NK-92 (cell line): ENCODE data around the gene TRAF3IP1.
"Not testable (repeated sequence)": the region's sequence is repeated elsewhere in the genome, so short reads cannot be mapped to it uniquely, and the experiment has no call there.

ENCODE experiments used
- DNase-seq: peaks from one replicate; lab custom pipeline; 2025; ENCODE audit not compliant: unreplicated experiment; lab: John Stamatoyannopoulos, UW

Gene TRAF3IP1

GRCh38 chr2:238338710-238339394, 18.5 kb downstream of the TRAF3IP1 start:
- no peak for DNase-seq

GRCh38 chr2:238339395-238339780, 19.1 kb downstream of the TRAF3IP1 start:
- DNase-seq, result no peak

GRCh38 chr2:238339814-238340213, 19.5 kb downstream of the TRAF3IP1 start:
- DNase-seq, result no peak

GRCh38 chr2:238341536-238341935, 21.2 kb downstream of the TRAF3IP1 start:
- DNase-seq, result no peak

- no peak for DNase-seq
Observed at GRCh38 chr2:238344035-238344434, 23.7 kb downstream of the TRAF3IP1 start.

GRCh38 chr2:238344517-238344916, 24.2 kb downstream of the TRAF3IP1 start:
- DNase-seq, result no peak

- DNase-seq, result no peak
Observed at GRCh38 chr2:238345297-238345968, 25.1 kb downstream of the TRAF3IP1 start.

GRCh38 chr2:238346544-238346943, 26.2 kb downstream of the TRAF3IP1 start:
- no peak for DNase-seq

GRCh38 chr2:238350150-238350897, 30.0 kb downstream of the TRAF3IP1 start:
- DNase-seq, result no peak

GRCh38 chr2:238351315-238351714, 31.0 kb downstream of the TRAF3IP1 start:
- DNase-seq, result no peak

GRCh38 chr2:238352361-238352760, 32.0 kb downstream of the TRAF3IP1 start:
- DNase-seq, result no peak

- no peak for DNase-seq
Observed at GRCh38 chr2:238358769-238359168, 38.5 kb downstream of the TRAF3IP1 start.

GRCh38 chr2:238359403-238359802, 39.1 kb downstream of the TRAF3IP1 start:
- no peak for DNase-seq

- no peak for DNase-seq
Observed at GRCh38 chr2:238361877-238362276, 41.6 kb downstream of the TRAF3IP1 start.

GRCh38 chr2:238362626-238363025, 42.3 kb downstream of the TRAF3IP1 start:
- no peak for DNase-seq

- DNase-seq, result no peak
Observed at GRCh38 chr2:238369591-238370040, 49.3 kb downstream of the TRAF3IP1 start.

GRCh38 chr2:238370094-238370822, 49.9 kb downstream of the TRAF3IP1 start:
- DNase-seq, result no peak

GRCh38 chr2:238370823-238371372, 50.6 kb downstream of the TRAF3IP1 start:
- no peak for DNase-seq

GRCh38 chr2:238372277-238372676, 52.0 kb downstream of the TRAF3IP1 start:
- not testable (repeated sequence) for DNase-seq

GRCh38 chr2:238376884-238377391, 56.6 kb downstream of the TRAF3IP1 start:
- DNase-seq, result no peak
